Embryonic facial prominence (tissue), 1 donor: Measurements from ENCODE around the gene NKAP.
"Not testable (repeated sequence)": the region's sequence is repeated elsewhere in the genome, so short reads cannot be mapped to it uniquely, and the experiment has no call there.

Experiments used
- DNase-seq: peaks from one replicate; pipeline ENCODE4 v3.0.0-alpha.2; 2016; ENCODE audit errors: extremely low spot score

The NKAP gene

GRCh38 chrX:119935215-119935874 lies 8.2 kb downstream of the NKAP start:
- no peak for DNase-seq

GRCh38 chrX:119922391-119922790 lies 21.2 kb downstream of the NKAP start:
- DNase-seq: not testable (repeated sequence)

- no peak for DNase-seq
Measured at GRCh38 chrX:119919835-119920585, 23.5 kb downstream of the NKAP start.

- no peak for DNase-seq
Measured at GRCh38 chrX:119917877-119918276, 25.7 kb downstream of the NKAP start.

GRCh38 chrX:119916310-119916709 lies 27.2 kb downstream of the NKAP start:
- no peak for DNase-seq

- no peak for DNase-seq
Measured at GRCh38 chrX:119900976-119901375, 42.6 kb downstream of the NKAP start.

- DNase-seq: no peak
Measured at GRCh38 chrX:119899125-119899524, 44.4 kb downstream of the NKAP start.

- DNase-seq: no peak
Measured at GRCh38 chrX:119895843-119896326, 47.7 kb downstream of the NKAP start, which contains the start of gene AKAP14. TSS of gene AKAP14 (plus strand) at chrX:119895893. CDS start at chrX:119903224, 7,331 bp downstream.

GRCh38 chrX:119891961-119892692 lies 51.4 kb downstream of the NKAP start:
- not testable (repeated sequence) for DNase-seq

- DNase-seq: not testable (repeated sequence)
Measured at GRCh38 chrX:119890626-119891025, 52.9 kb downstream of the NKAP start.

GRCh38 chrX:119887721-119888425 lies 55.7 kb downstream of the NKAP start:
- DNase-seq: no peak

- DNase-seq: no peak
Measured at GRCh38 chrX:119885554-119886428, 57.8 kb downstream of the NKAP start.

- no peak for DNase-seq
Measured at GRCh38 chrX:119880552-119881437, 62.8 kb downstream of the NKAP start.

- no peak for DNase-seq
Measured at GRCh38 chrX:119880076-119880475, 63.5 kb downstream of the NKAP start.

- DNase-seq: no peak
Measured at GRCh38 chrX:119878740-119879139, 64.8 kb downstream of the NKAP start.

GRCh38 chrX:119871599-119872395 lies 71.8 kb downstream of the NKAP start, which contains the start of the genes NDUFA1 and RNF113A:
TSS of gene NDUFA1 (plus strand) at chrX:119871832. CDS start at chrX:119871912, 80 bp downstream.
TSS of gene RNF113A (minus strand) at chrX:119871733. CDS start at chrX:119871613, 120 bp downstream.
- DNase-seq: peak; percentile 54

GRCh38 chrX:119871245-119871598 lies 72.3 kb downstream of the NKAP start:
- no peak for DNase-seq
